ENCODE data around the gene GAB1.
"Not testable (repeated sequence)": the region's sequence is repeated elsewhere in the genome, so short reads cannot be mapped to it uniquely, and the experiment has no call there.

The GAB1 gene

GRCh38 chr4:143338313-143338712 is 1.6 kb downstream of the GAB1 start:
- no peak for DNase-seq (ENCODE audit: low spot score)

- DNase-seq (ENCODE audit: low spot score) = no peak
Observed at GRCh38 chr4:143339497-143339896, 2.8 kb downstream of the GAB1 start.

GRCh38 chr4:143341186-143341755 is 4.6 kb downstream of the GAB1 start:
- DNase-seq (ENCODE audit: low spot score) = no peak

- no peak for DNase-seq (ENCODE audit: low spot score)
Observed at GRCh38 chr4:143343276-143343831, 6.7 kb downstream of the GAB1 start.

- DNase-seq (ENCODE audit: low spot score) = no peak
Observed at GRCh38 chr4:143344041-143344440, 7.4 kb downstream of the GAB1 start.

- DNase-seq (ENCODE audit: low spot score) = no peak
Observed at GRCh38 chr4:143344774-143345173, 8.1 kb downstream of the GAB1 start.

GRCh38 chr4:143345356-143345755 is 8.7 kb downstream of the GAB1 start:
- DNase-seq (ENCODE audit: low spot score) = no peak

GRCh38 chr4:143346206-143346605 is 9.5 kb downstream of the GAB1 start:
- DNase-seq (ENCODE audit: low spot score) = no peak

GRCh38 chr4:143347484-143348111 is 10.9 kb downstream of the GAB1 start:
- DNase-seq (ENCODE audit: low spot score) = no peak

GRCh38 chr4:143348233-143349077 is 11.8 kb downstream of the GAB1 start:
- no peak for DNase-seq (ENCODE audit: low spot score)

GRCh38 chr4:143349858-143350527 is 13.3 kb downstream of the GAB1 start:
- DNase-seq (ENCODE audit: low spot score) = not testable (repeated sequence)

GRCh38 chr4:143351149-143351691 is 14.5 kb downstream of the GAB1 start:
- DNase-seq (ENCODE audit: low spot score) = no peak

- no peak for DNase-seq (ENCODE audit: low spot score)
Observed at GRCh38 chr4:143351774-143352451, 15.2 kb downstream of the GAB1 start.

- no peak for DNase-seq (ENCODE audit: low spot score)
Observed at GRCh38 chr4:143352720-143353119, 16.0 kb downstream of the GAB1 start.

GRCh38 chr4:143353797-143354196 is 17.1 kb downstream of the GAB1 start:
- no peak for DNase-seq (ENCODE audit: low spot score)

- DNase-seq (ENCODE audit: low spot score) = no peak
Observed at GRCh38 chr4:143354990-143355389, 18.3 kb downstream of the GAB1 start.

- DNase-seq (ENCODE audit: low spot score) = no peak
Observed at GRCh38 chr4:143355540-143356217, 19.0 kb downstream of the GAB1 start.

- DNase-seq (ENCODE audit: low spot score) = no peak
Observed at GRCh38 chr4:143356493-143356892, 19.8 kb downstream of the GAB1 start.

- no peak for DNase-seq (ENCODE audit: low spot score)
Observed at GRCh38 chr4:143357161-143357845, 20.6 kb downstream of the GAB1 start.

GRCh38 chr4:143358419-143358818 is 21.7 kb downstream of the GAB1 start:
- DNase-seq (ENCODE audit: low spot score) = no peak
